Measurements from ENCODE around the gene MED13L.

DNA sequence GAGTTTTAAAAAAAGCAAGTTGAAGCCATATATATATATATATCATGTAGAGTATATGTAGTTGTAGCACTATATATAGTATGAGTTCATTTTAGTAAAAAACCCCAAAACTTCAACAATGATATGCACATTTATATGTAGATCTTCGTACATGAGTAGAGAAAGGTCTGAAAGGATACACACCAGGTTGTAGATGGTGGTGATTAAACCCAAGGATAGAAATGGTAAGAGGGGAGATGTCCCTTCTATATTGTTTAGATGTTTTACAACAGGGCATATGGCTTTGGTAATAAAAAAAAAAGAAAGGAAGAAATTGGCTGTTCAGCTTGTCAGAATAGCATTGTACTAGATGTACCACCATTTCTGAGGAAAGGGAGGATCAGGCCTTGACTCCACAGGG, 31.9 kb upstream of the MED13L start:
- TF ChIP-seq, protein P1, sequence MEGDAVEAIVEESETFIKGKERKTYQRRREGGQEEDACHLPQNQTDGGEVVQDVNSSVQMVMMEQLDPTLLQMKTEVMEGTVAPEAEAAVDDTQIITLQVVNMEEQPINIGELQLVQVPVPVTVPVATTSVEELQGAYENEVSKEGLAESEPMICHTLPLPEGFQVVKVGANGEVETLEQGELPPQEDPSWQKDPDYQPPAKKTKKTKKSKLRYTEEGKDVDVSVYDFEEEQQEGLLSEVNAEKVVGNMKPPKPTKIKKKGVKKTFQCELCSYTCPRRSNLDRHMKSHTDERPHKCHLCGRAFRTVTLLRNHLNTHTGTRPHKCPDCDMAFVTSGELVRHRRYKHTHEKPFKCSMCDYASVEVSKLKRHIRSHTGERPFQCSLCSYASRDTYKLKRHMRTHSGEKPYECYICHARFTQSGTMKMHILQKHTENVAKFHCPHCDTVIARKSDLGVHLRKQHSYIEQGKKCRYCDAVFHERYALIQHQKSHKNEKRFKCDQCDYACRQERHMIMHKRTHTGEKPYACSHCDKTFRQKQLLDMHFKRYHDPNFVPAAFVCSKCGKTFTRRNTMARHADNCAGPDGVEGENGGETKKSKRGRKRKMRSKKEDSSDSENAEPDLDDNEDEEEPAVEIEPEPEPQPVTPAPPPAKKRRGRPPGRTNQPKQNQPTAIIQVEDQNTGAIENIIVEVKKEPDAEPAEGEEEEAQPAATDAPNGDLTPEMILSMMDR (conservative IDR thresholded peaks at IDR 0.05; ENCODE audit: low read length) = no peak
- TF ChIP-seq EZH2phosphoT487 (IDR thresholded peaks at IDR 0.05; ENCODE audit: borderline replicate concordance, low read depth, low read length) = no peak

Data from OCI-LY7 (cell line).